Motor neuron (in vitro differentiated cells): ENCODE data around the gene CCDC24. TPM values are rescaled to one million over a fixed set of nuclear protein-coding genes. Genes with fewer than 3 reads are reported as not detected.

Experiments
- ATAC-seq, 8 experiments: fragments of 200-7000 bp; cut with Tn5 transposase; replicated peaks in 6 of 8; 2 replicates each; pipeline ENCODE4 v1.8.0; 2021; ENCODE audit warnings: mild to moderate bottlenecking in 8 of 8, moderate library complexity in 8 of 8
- H3K27ac ChIP-seq, 2 donors: fragments of 250-450 bp; sonication (Bioruptor Pico); 2 replicates each; pipeline ENCODE4 v1.9.0; 2021; ENCODE audit warnings: antibody characterized with exemption in 2 of 2, mild to moderate bottlenecking in 2 of 2, moderate library complexity in 1 of 2
- H3K4me1 ChIP-seq, 2 donors: fragments of 250-450 bp; sonication (Bioruptor Pico); replicated peaks in 1 of 2; 2 replicates each; pipeline ENCODE4 v1.6.1; 2021; ENCODE audit warnings: antibody characterized with exemption in 2 of 2, mild to moderate bottlenecking in 2 of 2, moderate library complexity in 1 of 2
- H3K4me3 ChIP-seq, 5 donors: fragments of 250-450 bp; sonication (Bioruptor Pico); 2 replicates each; pipeline ENCODE4 v1.9.0; 2021; ENCODE audit warnings: antibody characterized with exemption in 5 of 5, mild to moderate bottlenecking in 5 of 5, moderate library complexity in 4 of 5
- WGBS, 10 experiments: fragments of 450-650 bp; shearing (Covaris generic); methylation state at CpG; one replicate each; pipeline ENCODE4 v1.0.0; 2022; 5-methylcytosine and 5-hydroxymethylcytosine counted together
- in situ Hi-C, 9 experiments: fragments of 400-800 bp; cut with MboI; loops; one replicate each; pipeline ENCODE4 v1.15.0; 2021; ENCODE audit warnings: low sequenced_read_pairs in 9 of 9, low pct_unique_long_range_greater_than_20kb in 2 of 9; ENCODE audit not compliant: unreplicated experiment in 9 of 9
- total RNA-seq, 8 experiments: library from RNA; unstranded; fragments of 300-600 nt; gene quantifications; 2 replicates each; pipeline versions ENCODE4 v1.2.3 to v1.2.4, GENCODE V29; 2022

The CCDC24 gene
- total RNA-seq, 8 experiments from 2014 or later, result 2.9 to 13.3 (median 6.3) TPM

GRCh38 chr1:43978551-43979260 lies 12.7 kb upstream of the CCDC24 start, which contains the start of gene B4GALT2:
B4GALT2 (plus strand) TSS chr1:43979210; CDS start chr1:43981161, 1,951 bp downstream.
- peak; percentile 0 to 33 (median 16) for ATAC-seq
- in situ Hi-C loops, result no loop called here
- Histone ChIP-seq H3K4me3 (peak within 1 kb of the TSS; percentile 54 to 90 (median 76)), H3K4me1 (peaks cover 31 to 44% of the 10 kb centered on the region in 2 donors), H3K27ac (peak within 1 kb of the TSS; percentile 66 to 78)
- WGBS, 10 experiments, result 0 to 16% (median 0%) methylated on average over 1 to 8 of the region's 54 CpGs; no CpG with 5 or more reads in 5 of the 10 experiments

- Histone ChIP-seq H3K4me3 (peak overlapping the region; percentile 54 to 90 (median 76)), H3K27ac (peak overlapping the region; percentile 66 to 78), H3K4me1 (peaks cover 27 to 42% of the 10 kb centered on the region in 2 donors)
- ATAC-seq, result peak in 2 of 8 experiments; percentile 2
- no CpG with 5 or more reads among the region's 45 CpGs for WGBS, 10 experiments
- in situ Hi-C loops, result no loop called here
Measured at GRCh38 chr1:43979261-43979527, 12.2 kb upstream of the CCDC24 start.

GRCh38 chr1:43979528-43980254 lies 11.7 kb upstream of the CCDC24 start:
- peaks cover 27 to 42% of the 10 kb centered on the region in 2 donors for H3K4me1 ChIP-seq
- peak overlapping the region; percentile 54 to 90 (median 76) for H3K4me3 ChIP-seq
- in situ Hi-C loops, result no loop called here
- peak; percentile 31 to 69 (median 58) for ATAC-seq
- WGBS, 10 experiments, result 10 to 61% (median 60%) methylated on average over 1 to 2 of the region's 45 CpGs; no CpG with 5 or more reads in 7 of the 10 experiments
- peak overlapping the region; percentile 66 to 78 for H3K27ac ChIP-seq

- ATAC-seq, result peak in 2 of 8 experiments; percentile 3 to 6
- H3K4me1 ChIP-seq, result peaks cover 27 to 42% of the 10 kb centered on the region in 2 donors
- peak overlapping the region; percentile 54 to 90 (median 76) for H3K4me3 ChIP-seq
- in situ Hi-C loops, result no loop called here
- H3K27ac ChIP-seq, result peak overlapping the region in 1 of 2 donors; percentile 24
- 0 to 100% (median 74%) methylated on average over 1 to 8 of the region's 13 CpGs; no CpG with 5 or more reads in 2 of the 10 experiments for WGBS, 10 experiments
Measured at GRCh38 chr1:43980255-43981134, 10.9 kb upstream of the CCDC24 start.

DNA sequence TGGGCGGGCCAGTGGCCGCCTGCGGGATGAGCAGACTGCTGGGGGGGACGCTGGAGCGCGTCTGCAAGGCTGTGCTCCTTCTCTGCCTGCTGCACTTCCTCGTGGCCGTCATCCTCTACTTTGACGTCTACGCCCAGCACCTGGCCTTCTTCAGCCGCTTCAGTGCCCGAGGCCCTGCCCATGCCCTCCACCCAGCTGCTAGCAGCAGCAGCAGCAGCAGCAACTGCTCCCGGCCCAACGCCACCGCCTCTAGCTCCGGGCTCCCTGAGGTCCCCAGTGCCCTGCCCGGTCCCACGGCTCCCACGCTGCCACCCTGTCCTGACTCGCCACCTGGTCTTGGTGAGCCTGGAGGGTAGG lies 10.3 kb upstream of the CCDC24 start:
- in situ Hi-C loops, result no loop called here
- Histone ChIP-seq H3K4me1 (peaks cover 22 to 36% of the 10 kb centered on the region in 2 donors), H3K27ac (no peak overlapping the region), H3K4me3 (no peak overlapping the region)
- 88 to 100% (median 94%) methylated on average over 4 to 12 of the region's 20 CpGs; no CpG with 5 or more reads in 6 of the 10 experiments for WGBS, 10 experiments
- peak in 2 of 8 experiments; percentile 56 to 71 for ATAC-seq

DNA sequence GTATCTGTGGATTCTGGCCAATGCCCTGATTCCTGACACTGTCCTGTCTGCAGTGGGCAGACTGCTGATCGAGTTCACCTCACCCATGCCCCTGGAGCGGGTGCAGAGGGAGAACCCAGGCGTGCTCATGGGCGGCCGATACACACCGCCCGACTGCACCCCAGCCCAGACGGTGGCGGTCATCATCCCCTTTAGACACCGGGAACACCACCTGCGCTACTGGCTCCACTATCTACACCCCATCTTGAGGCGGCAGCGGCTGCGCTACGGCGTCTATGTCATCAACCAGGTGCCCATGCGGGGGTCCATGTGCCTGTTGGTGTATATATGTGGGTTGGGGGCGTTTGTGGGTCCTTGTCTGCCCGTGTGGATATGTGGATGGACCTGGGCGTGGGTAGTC lies 9.8 kb upstream of the CCDC24 start:
- no peak overlapping the region for H3K4me3 ChIP-seq

GRCh38 chr1:43982241-43982640 lies 9.2 kb upstream of the CCDC24 start:
- in situ Hi-C loops, result no loop called here
- 75 to 100% (median 94%) methylated on average over 2 to 5 of the region's 8 CpGs; no CpG with 5 or more reads in 6 of the 10 experiments for WGBS, 10 experiments
- no peak overlapping the region for H3K27ac ChIP-seq
- H3K4me3 ChIP-seq, result no peak overlapping the region
- no peak for ATAC-seq
- peaks cover 19 to 25% of the 10 kb centered on the region in 2 donors for H3K4me1 ChIP-seq

More for the DNA sequence above, 9.8 kb upstream of the CCDC24 start:
- Histone ChIP-seq H3K4me1 (peaks cover 19 to 31% of the 10 kb centered on the region in 2 donors), H3K27ac (no peak overlapping the region)
- ATAC-seq, result no peak
- 93 to 100% (median 99%) methylated on average over 1 to 8 of the region's 20 CpGs; no CpG with 5 or more reads in 4 of the 10 experiments for WGBS, 10 experiments
- in situ Hi-C loops, result no loop called here

- in situ Hi-C loops, result no loop called here
- ATAC-seq, result no peak
- Histone ChIP-seq H3K4me1 (peaks cover 15 to 19% of the 10 kb centered on the region in 2 donors), H3K4me3 (no peak overlapping the region), H3K27ac (no peak overlapping the region)
- 70 to 100% (median 92%) methylated on average over 1 to 15 of the region's 15 CpGs; no CpG with 5 or more reads in 2 of the 10 experiments for WGBS, 10 experiments
Measured at GRCh38 chr1:43982808-43983207, 8.6 kb upstream of the CCDC24 start.

DNA sequence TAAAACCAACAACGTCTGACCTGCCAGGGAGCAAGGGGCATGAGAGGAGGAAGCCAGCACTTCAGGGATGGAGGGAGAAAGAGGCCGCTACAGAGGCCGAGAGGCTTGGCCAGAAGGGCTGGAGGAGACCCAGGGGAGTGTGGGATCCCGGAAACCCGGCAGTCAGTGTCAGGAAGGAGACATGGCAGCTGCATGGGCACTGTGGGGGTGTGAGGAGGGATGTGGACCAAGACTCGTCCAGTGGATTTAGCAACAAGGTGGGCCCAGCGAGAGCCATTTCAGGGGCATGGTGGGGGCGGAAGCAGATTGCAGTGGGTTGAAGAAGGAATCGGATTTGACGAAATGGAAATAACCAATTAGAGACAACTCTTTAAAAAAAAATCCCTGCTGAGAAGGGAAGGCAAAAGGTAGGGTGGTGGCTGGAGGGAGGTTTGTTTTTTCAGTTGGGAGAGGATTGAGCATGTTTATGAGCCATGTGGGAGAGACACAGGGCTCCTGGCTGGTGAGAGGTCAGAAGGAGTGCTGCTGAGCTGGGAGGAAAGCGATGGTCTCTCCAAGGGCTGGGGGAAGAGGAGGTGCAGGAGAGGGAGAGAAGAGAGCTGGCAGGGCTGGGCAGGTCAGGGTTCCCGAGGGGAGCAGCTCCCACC lies 8.0 kb upstream of the CCDC24 start:
- 67 to 100% (median 86%) methylated on average over 1 to 10 of the region's 12 CpGs for WGBS, 10 experiments
- ATAC-seq, result no peak
- H3K4me3 ChIP-seq, result no peak overlapping the region
- in situ Hi-C loops, result no loop called here
- peaks cover 10 to 14% of the 10 kb centered on the region in 2 donors for H3K4me1 ChIP-seq
- no peak overlapping the region for H3K27ac ChIP-seq

- in situ Hi-C loops, result no loop called here
- H3K27ac ChIP-seq, result no peak overlapping the region
- no peak for ATAC-seq
- peaks cover 7 to 10% of the 10 kb centered on the region in 2 donors for H3K4me1 ChIP-seq
- 92 to 100% methylated on average over 1 to 9 of the region's 16 CpGs; no CpG with 5 or more reads in 8 of the 10 experiments for WGBS, 10 experiments
- no peak overlapping the region for H3K4me3 ChIP-seq
Measured at GRCh38 chr1:43984855-43985254, 6.5 kb upstream of the CCDC24 start.

DNA sequence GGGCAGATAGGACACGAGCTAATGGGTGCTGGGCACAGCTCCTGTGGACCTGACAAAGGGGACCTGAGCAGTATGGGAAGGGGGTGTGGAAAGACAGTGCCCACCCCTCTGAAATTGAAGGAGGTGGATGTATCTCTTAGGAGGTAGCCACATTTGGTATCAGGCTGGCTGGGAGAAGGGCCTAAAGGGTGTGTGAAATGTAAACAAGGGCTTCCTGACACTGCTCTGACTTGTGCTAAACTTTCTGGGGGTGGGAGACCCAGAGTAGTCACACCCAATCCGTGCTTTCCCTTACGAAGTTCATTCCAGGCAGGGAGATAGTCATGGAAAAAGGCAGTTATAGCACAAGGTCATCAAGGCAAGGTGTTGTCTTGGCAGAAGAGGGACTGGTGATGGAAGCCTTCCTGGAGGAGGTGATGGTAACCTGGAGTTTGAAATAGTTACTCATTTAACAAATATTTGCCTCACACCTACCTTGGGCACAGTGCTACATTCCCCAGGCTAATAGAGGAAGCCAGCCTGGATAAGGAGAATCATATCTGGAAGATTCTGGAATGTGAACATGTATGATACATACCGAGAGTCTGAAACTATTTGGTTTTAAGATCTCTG lies 5.3 kb upstream of the CCDC24 start:
- H3K4me1 ChIP-seq, result peaks cover 0 to 5% of the 10 kb centered on the region in 2 donors
- WGBS, 10 experiments, result 80 to 89% (median 83%) methylated on average over 2 to 4 of the region's 4 CpGs; no CpG with 5 or more reads in 4 of the 10 experiments
- H3K4me3 ChIP-seq, result no peak overlapping the region
- no peak for ATAC-seq
- no peak overlapping the region for H3K27ac ChIP-seq
- in situ Hi-C loops, result no loop called here

DNA sequence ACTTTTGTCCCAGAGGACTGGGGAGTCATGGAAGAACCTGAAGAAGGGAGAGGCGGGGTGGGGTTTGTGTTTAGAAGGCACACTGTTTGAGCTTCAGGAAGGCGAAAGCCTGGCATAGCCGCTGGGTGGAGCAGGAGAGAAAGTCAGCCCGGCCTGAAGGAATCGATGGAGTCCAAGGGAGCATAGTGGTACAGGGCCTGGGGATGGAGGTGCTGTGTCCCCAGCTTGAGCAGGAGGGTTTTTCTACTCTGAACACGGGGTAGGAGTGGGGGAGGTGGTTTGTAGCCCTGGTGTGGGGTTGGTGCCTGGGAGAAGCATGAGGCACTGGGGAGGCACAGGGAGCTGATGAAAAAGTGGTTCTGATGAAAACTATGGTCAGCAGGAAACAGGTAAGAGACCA lies 4.7 kb upstream of the CCDC24 start:
- Histone ChIP-seq H3K4me1 (peaks cover 0 to 6% of the 10 kb centered on the region in 2 donors), H3K27ac (no peak overlapping the region), H3K4me3 (no peak overlapping the region)
- in situ Hi-C loops, result no loop called here
- 50 to 100% (median 72%) methylated on average over 1 to 5 of the region's 6 CpGs; no CpG with 5 or more reads in 4 of the 10 experiments for WGBS, 10 experiments
- no peak for ATAC-seq
